SK-N-SH treated with all-trans-retinoic acid at 6 μM for 48 hours (cell line): ENCODE measurements around the gene ATP1B3.
"Not testable (repeated sequence)": the region's sequence is repeated elsewhere in the genome, so short reads cannot be mapped to it uniquely, and the experiment has no call there.

Experiments
- ATAC-seq: fragments of 200-7000 bp; cut with Tn5 transposase; 3 replicates; pipeline ENCODE4 v1.9.1; 2020; ENCODE audit warnings: mild to moderate bottlenecking, moderate library complexity
- ARNTL ChIP-seq: fragments of 450-650 bp; formaldehyde crosslinking; IDR thresholded peaks from 2 replicates; pipeline ENCODE4 v1.5.0; 2020; ENCODE audit warnings: low read depth, mild to moderate bottlenecking, moderate library complexity, borderline replicate concordance
- BACH2 ChIP-seq: fragments of 250-450 bp; sonication (Bioruptor Pico); IDR thresholded peaks from 2 replicates; pipeline ENCODE4 v1.9.0; 2021; ENCODE audit warnings: mild to moderate bottlenecking, borderline replicate concordance
- CREB5 ChIP-seq: fragments of 250-450 bp; sonication (Bioruptor Pico); IDR thresholded peaks from 2 replicates; pipeline ENCODE4 v1.5.1; 2020; ENCODE audit warnings: low read depth, mild to moderate bottlenecking, moderate library complexity
- CSDC2 ChIP-seq: fragments of 250-450 bp; sonication (Bioruptor Pico); IDR thresholded peaks from 2 replicates; pipeline ENCODE4 v1.5.0; 2020; ENCODE audit warnings: mild to moderate bottlenecking, moderate library complexity
- ESRRG ChIP-seq: fragments of 250-450 bp; sonication (Bioruptor Pico); IDR thresholded peaks from 2 replicates; pipeline ENCODE4 v1.6.1; 2021; ENCODE audit warnings: mild to moderate bottlenecking
- GLIS3 ChIP-seq: fragments of 250-450 bp; sonication (Bioruptor Pico); IDR thresholded peaks from 2 replicates; pipeline ENCODE4 v1.5.0; 2020; ENCODE audit warnings: mild to moderate bottlenecking, moderate library complexity
- ISL1 ChIP-seq: fragments of 250-450 bp; sonication (Bioruptor Pico); IDR thresholded peaks from 2 replicates; pipeline ENCODE4 v2.1.2; 2022; ENCODE audit warnings: mild to moderate bottlenecking, moderate library complexity
- OSR1 ChIP-seq: fragments of 250-450 bp; sonication (Bioruptor Pico); IDR thresholded peaks from 2 replicates; pipeline ENCODE4 v1.8.0; 2022; ENCODE audit warnings: moderate library complexity, mild to moderate bottlenecking, inconsistent platforms
- PPARA ChIP-seq: fragments of 250-450 bp; sonication (Bioruptor Pico); IDR thresholded peaks from 2 replicates; pipeline ENCODE4 v1.5.0; 2020; ENCODE audit warnings: mild to moderate bottlenecking, borderline replicate concordance
- RARB ChIP-seq: fragments of 250-450 bp; sonication (Bioruptor Pico); IDR thresholded peaks from 2 replicates; pipeline ENCODE4 v1.8.0; 2021; ENCODE audit warnings: mild to moderate bottlenecking, moderate library complexity
- SNAI2 ChIP-seq: fragments of 250-450 bp; sonication (Bioruptor Pico); IDR thresholded peaks from 2 replicates; pipeline ENCODE4 v1.5.0; 2020; ENCODE audit warnings: mild to moderate bottlenecking, moderate library complexity
- TCF4 ChIP-seq: fragments of 250-450 bp; sonication (Bioruptor Pico); IDR thresholded peaks from 2 replicates; pipeline ENCODE4 v1.8.0; 2021; ENCODE audit warnings: mild to moderate bottlenecking, moderate library complexity, borderline replicate concordance
- TOX ChIP-seq: fragments of 250-450 bp; sonication (Bioruptor Pico); IDR thresholded peaks from 2 replicates; pipeline ENCODE4 v1.8.0; 2021; ENCODE audit warnings: mild to moderate bottlenecking, moderate library complexity, borderline replicate concordance
- ZC3H10 ChIP-seq: fragments of 250-450 bp; sonication (Bioruptor Pico); IDR thresholded peaks from 2 replicates; pipeline ENCODE4 v1.5.1; 2021; ENCODE audit warnings: mild to moderate bottlenecking, moderate library complexity
- ZFP3 ChIP-seq: fragments of 250-450 bp; sonication (Bioruptor Pico); IDR thresholded peaks from 2 replicates; pipeline ENCODE4 v1.5.0; 2020; ENCODE audit warnings: mild to moderate bottlenecking, moderate library complexity
- ZFP30 ChIP-seq: fragments of 450-650 bp; formaldehyde crosslinking; IDR thresholded peaks from 2 replicates; pipeline ENCODE4 v1.5.0; 2022; ENCODE audit warnings: mild to moderate bottlenecking, moderate library complexity
- ZNF565 ChIP-seq: fragments of 450-650 bp; formaldehyde crosslinking; conservative IDR thresholded peaks from 2 replicates; pipeline ENCODE4 v1.5.0; 2020; ENCODE audit warnings: low read depth, mild to moderate bottlenecking, moderate library complexity
- ZNF70 ChIP-seq: fragments of 450-650 bp; formaldehyde crosslinking; IDR thresholded peaks from 2 replicates; pipeline ENCODE4 v1.5.0; 2020; ENCODE audit warnings: mild to moderate bottlenecking, moderate library complexity
- ZNF8 ChIP-seq: fragments of 450-650 bp; formaldehyde crosslinking; IDR thresholded peaks from 2 replicates; pipeline ENCODE4 v1.5.0; 2020; ENCODE audit warnings: mild to moderate bottlenecking, moderate library complexity
- TF ChIP-seq, protein P1 (sequence below): fragments of 250-450 bp; sonication (Bioruptor Pico); IDR thresholded peaks from 2 replicates; pipeline ENCODE4 v1.5.1; 2021; ENCODE audit warnings: mild to moderate bottlenecking, moderate library complexity
- TF ChIP-seq, protein P2 (sequence below): fragments of 250-450 bp; sonication (Bioruptor Pico); IDR thresholded peaks from 2 replicates; pipeline ENCODE4 v1.8.0; 2020; ENCODE audit warnings: mild to moderate bottlenecking, moderate library complexity, borderline replicate concordance
- TF ChIP-seq, protein P3 (sequence below): fragments of 250-450 bp; sonication (Bioruptor Pico); IDR thresholded peaks from 2 replicates; pipeline ENCODE4 v1.8.0; 2021; ENCODE audit warnings: low read depth, mild to moderate bottlenecking, moderate library complexity, borderline replicate concordance

ATP1B3 gene

GRCh38 chr3:141920701-141921100, 44.3 kb downstream of the ATP1B3 start (continued):
- TF ChIP-seq CREB5 (CRISPR knock-in tag) (no peak), RARB (CRISPR knock-in tag) (no peak)
- TF ChIP-seq, protein P1, sequence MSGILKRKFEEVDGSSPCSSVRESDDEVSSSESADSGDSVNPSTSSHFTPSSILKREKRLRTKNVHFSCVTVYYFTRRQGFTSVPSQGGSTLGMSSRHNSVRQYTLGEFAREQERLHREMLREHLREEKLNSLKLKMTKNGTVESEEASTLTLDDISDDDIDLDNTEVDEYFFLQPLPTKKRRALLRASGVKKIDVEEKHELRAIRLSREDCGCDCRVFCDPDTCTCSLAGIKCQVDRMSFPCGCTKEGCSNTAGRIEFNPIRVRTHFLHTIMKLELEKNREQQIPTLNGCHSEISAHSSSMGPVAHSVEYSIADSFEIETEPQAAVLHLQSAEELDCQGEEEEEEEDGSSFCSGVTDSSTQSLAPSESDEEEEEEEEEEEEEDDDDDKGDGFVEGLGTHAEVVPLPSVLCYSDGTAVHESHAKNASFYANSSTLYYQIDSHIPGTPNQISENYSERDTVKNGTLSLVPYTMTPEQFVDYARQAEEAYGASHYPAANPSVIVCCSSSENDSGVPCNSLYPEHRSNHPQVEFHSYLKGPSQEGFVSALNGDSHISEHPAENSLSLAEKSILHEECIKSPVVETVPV: no peak

DNA sequence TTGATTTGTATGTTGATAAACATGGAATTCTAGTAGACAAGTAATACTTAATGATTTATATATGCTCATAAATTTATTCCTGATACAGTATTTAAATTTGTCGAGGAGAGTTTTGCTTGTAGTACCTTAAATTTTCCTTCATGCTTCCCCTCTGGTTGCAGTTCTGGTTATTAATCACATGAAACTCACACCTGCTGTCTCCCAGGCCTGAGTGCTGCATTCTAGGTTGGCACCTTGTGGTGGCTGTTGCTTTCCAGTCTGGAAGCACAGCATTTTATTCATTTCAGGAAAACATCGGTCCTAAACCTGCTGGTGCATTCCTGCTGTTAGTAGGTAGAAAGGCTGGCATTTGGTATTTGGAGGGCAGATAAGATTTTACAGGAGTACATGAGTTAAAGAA, 44.9 kb downstream of the ATP1B3 start:
- TF ChIP-seq ESRRG (no peak), ZNF70 (no peak), ZNF8 (CRISPR knock-in tag) (no peak), GLIS3 (no peak), CREB5 (CRISPR knock-in tag) (no peak), TCF4 (no peak), TOX (CRISPR knock-in tag) (no peak), ZFP3 (CRISPR knock-in tag) (no peak), ZNF565 (CRISPR knock-in tag) (no peak), PPARA (CRISPR knock-in tag) (no peak), ISL1 (no peak)
- TF ChIP-seq, protein P1: no peak
- TF ChIP-seq, all 23 proteins: peak for 0
- no peak for ATAC-seq

GRCh38 chr3:141925677-141926076, 49.2 kb downstream of the ATP1B3 start:
- ATAC-seq: not testable (repeated sequence)

DNA sequence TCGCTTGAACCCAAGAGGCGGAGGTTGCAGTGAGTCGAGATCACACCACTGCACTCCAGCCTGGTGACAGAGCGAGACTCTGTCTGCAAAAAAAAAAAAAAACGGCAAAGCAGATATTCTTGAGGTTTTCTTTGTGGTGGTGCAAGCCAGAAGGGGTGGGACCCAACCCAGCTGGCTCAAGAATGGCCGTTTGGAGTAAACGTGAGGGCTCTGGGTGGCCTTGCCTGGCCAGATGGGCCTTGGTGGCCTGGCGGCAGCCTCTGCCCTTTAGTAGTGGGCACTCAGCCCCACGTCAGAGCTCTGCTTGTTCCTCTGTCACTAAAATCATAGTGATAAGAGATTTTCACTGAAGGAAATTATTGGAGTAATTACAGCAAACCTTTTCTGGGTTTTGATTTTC, 50.5 kb downstream of the ATP1B3 start:
- no peak for ATAC-seq
- no peak for TF ChIP-seq ZC3H10 (CRISPR knock-in tag)
- TF ChIP-seq ZNF565 (CRISPR knock-in tag): no peak
- TF ChIP-seq SNAI2 (CRISPR knock-in tag): no peak
- TF ChIP-seq ARNTL (CRISPR knock-in tag): no peak
- no peak for TF ChIP-seq ZFP3 (CRISPR knock-in tag)
- TF ChIP-seq, protein P2, sequence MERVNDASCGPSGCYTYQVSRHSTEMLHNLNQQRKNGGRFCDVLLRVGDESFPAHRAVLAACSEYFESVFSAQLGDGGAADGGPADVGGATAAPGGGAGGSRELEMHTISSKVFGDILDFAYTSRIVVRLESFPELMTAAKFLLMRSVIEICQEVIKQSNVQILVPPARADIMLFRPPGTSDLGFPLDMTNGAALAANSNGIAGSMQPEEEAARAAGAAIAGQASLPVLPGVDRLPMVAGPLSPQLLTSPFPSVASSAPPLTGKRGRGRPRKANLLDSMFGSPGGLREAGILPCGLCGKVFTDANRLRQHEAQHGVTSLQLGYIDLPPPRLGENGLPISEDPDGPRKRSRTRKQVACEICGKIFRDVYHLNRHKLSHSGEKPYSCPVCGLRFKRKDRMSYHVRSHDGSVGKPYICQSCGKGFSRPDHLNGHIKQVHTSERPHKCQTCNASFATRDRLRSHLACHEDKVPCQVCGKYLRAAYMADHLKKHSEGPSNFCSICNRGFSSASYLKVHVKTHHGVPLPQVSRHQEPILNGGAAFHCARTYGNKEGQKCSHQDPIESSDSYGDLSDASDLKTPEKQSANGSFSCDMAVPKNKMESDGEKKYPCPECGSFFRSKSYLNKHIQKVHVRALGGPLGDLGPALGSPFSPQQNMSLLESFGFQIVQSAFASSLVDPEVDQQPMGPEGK (CRISPR knock-in tag): no peak
- TF ChIP-seq TCF4: no peak
- no peak for TF ChIP-seq OSR1 (CRISPR knock-in tag)

- no peak for ATAC-seq
- TF ChIP-seq RARB (CRISPR knock-in tag) (no peak), TCF4 (no peak), ZNF565 (CRISPR knock-in tag) (no peak), BACH2 (CRISPR knock-in tag) (no peak), ZFP30 (CRISPR knock-in tag) (no peak), SNAI2 (CRISPR knock-in tag) (no peak), PPARA (CRISPR knock-in tag) (no peak), ESRRG (no peak), CSDC2 (CRISPR knock-in tag) (no peak), GLIS3 (no peak), ZC3H10 (CRISPR knock-in tag) (no peak), ZNF8 (CRISPR knock-in tag) (no peak)
- TF ChIP-seq, protein P3, sequence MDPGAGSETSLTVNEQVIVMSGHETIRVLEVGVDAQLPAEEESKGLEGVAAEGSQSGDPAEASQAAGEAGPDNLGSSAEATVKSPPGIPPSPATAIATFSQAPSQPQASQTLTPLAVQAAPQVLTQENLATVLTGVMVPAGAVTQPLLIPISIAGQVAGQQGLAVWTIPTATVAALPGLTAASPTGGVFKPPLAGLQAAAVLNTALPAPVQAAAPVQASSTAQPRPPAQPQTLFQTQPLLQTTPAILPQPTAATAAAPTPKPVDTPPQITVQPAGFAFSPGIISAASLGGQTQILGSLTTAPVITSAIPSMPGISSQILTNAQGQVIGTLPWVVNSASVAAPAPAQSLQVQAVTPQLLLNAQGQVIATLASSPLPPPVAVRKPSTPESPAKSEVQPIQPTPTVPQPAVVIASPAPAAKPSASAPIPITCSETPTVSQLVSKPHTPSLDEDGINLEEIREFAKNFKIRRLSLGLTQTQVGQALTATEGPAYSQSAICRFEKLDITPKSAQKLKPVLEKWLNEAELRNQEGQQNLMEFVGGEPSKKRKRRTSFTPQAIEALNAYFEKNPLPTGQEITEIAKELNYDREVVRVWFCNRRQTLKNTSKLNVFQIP (CRISPR knock-in tag): no peak
- TF ChIP-seq, protein P2 (CRISPR knock-in tag): no peak
These were observed 52.3 kb downstream of the ATP1B3 start for GRCh38 chr3:141928631-141929270.
